H54 (cell line): ENCODE measurements around the gene SIRT7.
A peak's percentile ranks its signal among the peaks of the same experiment; 100 is the strongest.

ENCODE experiments used
- DNase-seq: peaks from one replicate; pipeline ENCODE4 v3.0.0; 2011; ENCODE audit warnings: low spot score, mixed read lengths; ENCODE audit not compliant: insufficient read length
- FAIRE-seq: peaks from 3 replicates; lab custom pipeline; 2011; peaks lifted over from hg19 to GRCh38; lab: Jason Lieb, UNC
- POLR2A ChIP-seq: IDR thresholded peaks from 2 replicates; pipeline ENCODE4 v1.6.1; 2011; ENCODE audit warnings: low read depth, mild to moderate bottlenecking, low read length

SIRT7 gene

DNA sequence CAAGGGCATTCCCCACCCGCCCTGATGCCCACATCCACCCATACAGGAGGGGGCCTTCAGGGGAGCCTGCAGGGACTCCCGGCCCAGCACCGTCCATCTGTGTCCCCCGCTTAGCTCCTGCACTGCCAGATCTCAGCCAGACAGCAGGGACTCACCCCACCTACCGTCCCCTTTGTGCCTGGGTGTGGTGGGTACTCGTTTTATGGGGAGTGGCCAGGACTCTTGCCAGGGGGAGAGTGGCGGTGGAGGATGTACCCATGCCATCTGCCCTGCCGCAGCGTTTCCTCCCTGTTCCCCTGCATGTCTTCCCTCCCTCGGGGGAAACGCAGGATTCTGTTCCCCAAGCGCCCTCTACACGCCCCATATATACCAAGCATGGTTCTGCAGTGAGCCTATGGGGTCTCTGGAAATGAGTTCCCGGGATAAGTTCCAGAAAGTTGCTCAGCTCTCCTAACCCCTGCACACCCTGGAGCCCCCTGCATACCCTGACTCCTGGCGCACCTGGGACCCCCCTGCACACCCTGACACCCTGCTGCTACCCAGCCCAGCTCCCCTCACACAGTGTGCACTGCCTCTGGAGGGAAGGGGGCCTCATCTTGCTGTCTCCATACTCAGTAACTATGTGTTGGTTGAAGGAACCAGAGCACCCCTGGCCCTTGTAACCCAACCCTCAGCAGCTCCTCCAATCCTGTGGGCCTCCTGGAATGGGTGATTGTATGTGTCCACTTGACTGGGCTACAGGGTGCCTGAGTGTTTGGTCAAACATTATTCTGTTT, 13.8 kb upstream of the SIRT7 start:
- no peak; the same call in 1 of the 2 replicates for TF ChIP-seq POLR2A
- FAIRE-seq = no peak
- DNase-seq = no peak

- DNase-seq (no peak), FAIRE-seq (no peak)
- no peak for TF ChIP-seq POLR2A
Observed at GRCh38 chr17:81931189-81931556, 13.2 kb upstream of the SIRT7 start.

DNA sequence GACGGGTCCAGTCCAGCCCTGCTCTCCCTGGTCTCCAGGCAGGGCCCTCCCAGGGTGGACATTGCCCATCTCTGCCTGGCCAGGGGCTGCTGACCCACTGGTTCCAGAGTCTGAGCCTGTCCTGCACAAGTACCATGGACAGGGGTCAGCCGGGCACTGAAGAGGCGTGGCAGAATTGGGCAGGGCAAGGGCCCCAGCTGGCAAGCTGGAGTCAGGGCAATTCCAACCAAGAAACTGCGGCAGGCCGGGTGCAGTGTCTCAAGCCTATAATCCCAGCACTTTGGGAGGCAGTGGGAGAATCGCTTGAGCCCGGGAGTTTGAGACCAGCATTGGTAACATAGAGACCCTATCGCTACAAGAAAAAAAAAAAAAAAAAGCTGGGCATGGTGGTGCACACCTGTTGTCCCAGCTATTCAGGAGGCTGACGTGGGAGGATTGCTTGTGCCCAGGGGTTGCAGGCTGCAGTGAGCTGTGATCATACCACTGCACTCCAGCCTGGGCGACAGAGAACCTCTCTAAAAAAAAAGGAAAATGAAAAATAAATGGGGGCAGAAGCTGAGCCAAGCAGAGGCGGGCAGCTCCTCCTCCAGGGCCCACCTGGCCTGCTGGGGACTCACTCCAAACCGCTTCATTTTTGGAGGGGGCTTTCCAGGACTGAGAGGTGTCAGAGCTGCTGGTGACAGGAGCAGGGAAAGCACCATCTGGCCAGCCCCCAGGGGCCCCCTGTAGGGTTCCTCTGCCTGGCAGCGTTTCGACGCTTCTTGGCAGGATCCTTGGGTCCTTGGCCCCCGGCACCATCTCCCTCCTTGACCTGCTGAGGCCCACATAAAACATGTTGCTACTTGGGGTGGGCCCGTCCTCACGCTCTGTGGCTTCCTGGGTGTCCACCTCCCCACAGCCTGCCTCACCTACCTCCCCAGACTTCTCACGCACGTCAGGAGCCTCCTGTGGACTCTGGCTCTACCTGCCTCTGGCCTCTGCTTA, 12.5 kb upstream of the SIRT7 start:
- DNase-seq = peak; percentile 51
- no peak for FAIRE-seq
- TF ChIP-seq POLR2A = no peak

DNA sequence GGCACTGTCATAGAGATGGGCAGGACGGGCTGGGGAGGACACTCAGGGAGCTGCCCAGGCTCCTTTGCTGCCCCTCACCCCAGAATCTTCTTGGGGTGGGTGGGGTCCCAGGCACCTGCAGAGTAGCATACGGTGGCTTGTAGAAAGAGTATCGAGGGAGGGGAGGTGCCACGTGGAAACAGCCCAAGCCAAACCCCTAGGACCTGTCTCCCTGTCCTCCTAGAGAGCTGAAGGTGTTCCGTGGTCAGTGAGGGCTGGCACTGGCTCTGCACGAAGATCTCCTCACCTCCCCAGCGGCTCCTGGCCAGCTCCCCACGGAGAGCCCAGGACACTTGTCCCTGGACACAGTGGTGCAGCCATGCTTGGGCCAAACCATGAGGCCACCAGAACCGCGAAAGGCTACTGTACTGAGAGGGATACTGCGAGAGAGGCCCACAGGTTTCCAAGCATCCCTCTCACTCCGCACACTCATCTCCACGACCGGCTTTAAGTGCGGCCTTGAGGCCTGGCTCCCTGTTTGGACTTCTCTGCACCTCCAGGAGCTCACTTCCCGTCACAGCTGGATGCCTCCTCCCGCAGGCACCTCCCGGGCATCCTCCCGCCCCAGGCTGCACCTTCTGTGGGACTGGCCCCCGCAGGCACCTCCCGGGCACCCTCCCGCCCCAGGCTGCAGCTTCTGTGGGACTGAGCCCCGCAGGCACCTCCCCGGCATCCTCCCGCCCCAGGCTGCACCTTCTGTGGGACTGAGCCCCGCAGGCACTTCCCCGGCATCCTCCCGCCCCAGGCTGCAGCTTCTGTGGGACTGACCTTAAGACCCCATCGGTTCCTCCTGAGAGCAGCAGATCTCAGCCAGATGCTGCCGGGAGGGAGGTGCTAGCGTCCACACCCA, 11.5 kb upstream of the SIRT7 start:
- no peak for DNase-seq
- FAIRE-seq = no peak
- TF ChIP-seq POLR2A = no peak

GRCh38 chr17:81928544-81929252, 10.7 kb upstream of the SIRT7 start:
- no peak; the same call in 1 of the 2 replicates for TF ChIP-seq POLR2A
- FAIRE-seq = no peak
- DNase-seq = no peak

DNA sequence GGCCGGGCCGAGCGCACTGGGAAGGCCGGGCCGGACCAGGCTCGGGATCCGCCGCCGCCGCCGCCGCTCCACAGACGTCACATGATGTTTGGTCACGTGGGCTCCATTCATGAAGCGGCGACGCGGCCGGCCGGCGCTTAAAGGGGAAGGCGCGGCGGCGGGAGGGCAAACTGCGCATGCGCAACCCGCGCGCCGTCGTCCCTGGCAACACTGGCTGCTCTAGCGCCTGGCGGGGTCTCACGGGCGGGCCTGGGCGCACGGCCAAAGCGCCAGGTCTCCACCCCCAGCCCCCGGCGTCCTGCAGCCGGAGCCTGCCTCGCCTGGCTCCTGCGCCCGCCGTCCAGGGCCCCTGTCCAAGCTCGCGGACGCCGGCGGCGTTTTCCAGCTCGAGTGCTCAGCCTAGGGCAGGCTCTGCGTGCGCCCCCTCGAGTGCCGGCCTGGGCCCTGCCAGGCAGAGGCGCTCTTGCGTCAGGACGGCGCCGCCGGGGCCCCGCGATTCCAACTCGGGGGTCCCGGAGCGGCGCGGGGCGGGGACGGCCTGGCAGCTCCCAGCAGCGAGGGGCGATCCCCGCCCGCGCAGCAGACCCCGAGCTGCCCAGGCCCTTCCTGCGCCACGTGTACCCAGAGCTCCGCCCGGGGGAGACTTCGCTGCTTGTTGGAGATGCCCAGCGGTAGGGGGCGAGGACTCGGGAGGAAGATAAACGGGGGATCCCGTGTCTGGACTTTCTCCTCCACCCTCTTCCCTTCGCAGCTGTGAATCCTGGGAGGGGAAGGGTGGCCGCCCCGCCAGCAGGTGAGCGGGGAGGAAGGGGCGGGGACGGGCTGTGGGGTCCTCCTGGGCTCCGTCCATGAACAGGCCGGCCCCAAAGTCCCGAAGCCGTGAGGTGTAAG, 9.9 kb upstream of the SIRT7 start, which contains the start of gene MAFG:
TSS of gene MAFG (minus strand) at position 83 of the 891 bp plus-strand sequence. CDS start 4,550 bp downstream, outside the sequence.
- peak; percentile 32; the same call in 1 of the 2 replicates for TF ChIP-seq POLR2A
- no peak for FAIRE-seq
- peak; percentile 92 for DNase-seq

- FAIRE-seq (no peak), DNase-seq (peak; percentile 49)
- no peak for TF ChIP-seq POLR2A
Observed at GRCh38 chr17:81927152-81927652, 9.2 kb upstream of the SIRT7 start.

DNA sequence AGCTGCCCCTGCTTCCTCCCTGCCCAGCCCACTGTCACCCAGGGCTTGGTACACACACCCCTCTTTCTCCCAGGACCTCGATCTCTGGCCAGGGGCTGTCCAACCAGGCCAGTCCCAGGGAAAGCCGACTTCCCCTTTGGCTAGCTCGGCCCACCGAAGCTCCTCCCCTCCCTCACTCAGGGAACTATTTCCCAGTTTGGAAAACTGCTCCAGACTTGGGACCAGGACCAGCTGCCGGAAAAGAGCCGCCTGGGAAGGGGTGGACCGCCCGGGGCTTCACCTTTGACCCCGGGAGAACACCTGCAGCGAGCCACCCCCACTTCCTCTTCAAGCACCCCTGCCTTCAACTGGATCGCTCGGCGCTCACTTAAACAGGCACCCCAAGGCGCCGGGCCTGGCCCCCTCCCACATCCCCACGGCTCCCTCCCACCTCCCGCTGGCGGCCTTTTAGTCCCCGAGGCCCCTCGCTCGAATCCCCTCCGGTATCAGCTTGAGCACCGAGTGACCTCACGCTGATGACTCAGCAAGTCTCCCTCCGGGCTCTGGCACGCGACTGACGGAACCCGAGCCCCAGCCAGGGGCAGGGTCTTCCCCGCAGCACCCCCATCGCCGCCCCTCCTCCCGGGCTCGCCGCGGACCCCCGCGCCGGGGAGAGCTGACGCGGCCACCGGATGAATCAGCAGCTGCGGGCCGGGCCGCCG, 8.6 kb upstream of the SIRT7 start:
- peak; percentile 21; the same call in 1 of the 2 replicates for TF ChIP-seq POLR2A
- DNase-seq (peak; percentile 93), FAIRE-seq (no peak)

- no peak for FAIRE-seq
- no peak for DNase-seq
- TF ChIP-seq POLR2A = no peak
Observed at GRCh38 chr17:81925860-81926450, 8.0 kb upstream of the SIRT7 start.
